Stomach (tissue), 4 donors: ENCODE measurements around the gene KCNQ5.

Experiments
- EP300 ChIP-seq: sonication (generic); formaldehyde crosslinking; IDR thresholded peaks from one replicate; pipeline ENCODE4 v1.6.1; 2017; ENCODE audit warnings: antibody characterized with exemption
- POLR2A ChIP-seq, 4 donors: fragments of 450-650 bp; IDR thresholded peaks; one replicate each; pipeline ENCODE4 v1.6.1; 2016; ENCODE audit warnings: antibody characterized with exemption in 4 of 4, control low read depth in 2 of 4, mild to moderate bottlenecking in 1 of 4, moderate library complexity in 1 of 4
- POLR2AphosphoS5 ChIP-seq, 3 donors: sonication (generic); formaldehyde crosslinking; IDR thresholded peaks; one replicate each; pipeline ENCODE4 v1.6.1; 2016; ENCODE audit warnings: antibody characterized with exemption in 3 of 3
- TF ChIP-seq, protein P1 (sequence below), 7 experiments: fragments of 450-650 bp in 4 of 7; fragments of 200-600 bp in 3 of 7; sonication (generic) in 3 of 7; IDR thresholded peaks; one replicate each; pipeline ENCODE4 v1.5.1; 2016 to 2019; ENCODE audit warnings: antibody characterized with exemption in 7 of 7, control low read depth in 2 of 7, mild to moderate bottlenecking in 1 of 7

DNA sequence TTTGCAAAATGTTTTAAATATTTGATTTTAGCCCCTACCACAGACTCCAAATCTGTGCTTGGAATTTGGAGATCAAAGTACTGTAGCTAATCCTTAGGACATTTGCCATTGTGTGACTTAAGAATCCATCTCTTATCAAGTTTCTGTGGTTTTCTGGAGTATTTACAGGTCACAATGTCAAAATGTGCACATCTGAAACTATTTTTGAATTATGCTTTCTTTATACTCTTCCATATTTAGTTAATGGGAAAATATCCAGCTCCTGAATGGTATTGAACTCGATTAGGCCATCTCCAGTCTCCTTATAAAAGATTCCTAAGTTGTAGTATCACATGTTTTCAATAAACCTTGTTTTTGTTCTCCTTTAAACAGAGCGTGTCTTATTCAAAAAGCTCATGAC, 441.0 kb downstream of the KCNQ5 start:
- TF ChIP-seq POLR2A (IDR thresholded peaks at IDR 0.05) = no peak
- TF ChIP-seq, protein P1, sequence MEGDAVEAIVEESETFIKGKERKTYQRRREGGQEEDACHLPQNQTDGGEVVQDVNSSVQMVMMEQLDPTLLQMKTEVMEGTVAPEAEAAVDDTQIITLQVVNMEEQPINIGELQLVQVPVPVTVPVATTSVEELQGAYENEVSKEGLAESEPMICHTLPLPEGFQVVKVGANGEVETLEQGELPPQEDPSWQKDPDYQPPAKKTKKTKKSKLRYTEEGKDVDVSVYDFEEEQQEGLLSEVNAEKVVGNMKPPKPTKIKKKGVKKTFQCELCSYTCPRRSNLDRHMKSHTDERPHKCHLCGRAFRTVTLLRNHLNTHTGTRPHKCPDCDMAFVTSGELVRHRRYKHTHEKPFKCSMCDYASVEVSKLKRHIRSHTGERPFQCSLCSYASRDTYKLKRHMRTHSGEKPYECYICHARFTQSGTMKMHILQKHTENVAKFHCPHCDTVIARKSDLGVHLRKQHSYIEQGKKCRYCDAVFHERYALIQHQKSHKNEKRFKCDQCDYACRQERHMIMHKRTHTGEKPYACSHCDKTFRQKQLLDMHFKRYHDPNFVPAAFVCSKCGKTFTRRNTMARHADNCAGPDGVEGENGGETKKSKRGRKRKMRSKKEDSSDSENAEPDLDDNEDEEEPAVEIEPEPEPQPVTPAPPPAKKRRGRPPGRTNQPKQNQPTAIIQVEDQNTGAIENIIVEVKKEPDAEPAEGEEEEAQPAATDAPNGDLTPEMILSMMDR (IDR thresholded peaks at IDR 0.05) = no peak
- no peak for TF ChIP-seq POLR2AphosphoS5 (IDR thresholded peaks at IDR 0.05)
- TF ChIP-seq EP300 = no peak
